GM18498 (cell line): ENCODE results near the gene CCDC175.

Experiments
- ATAC-seq: cut with Tn5 transposase; IDR thresholded peaks from one replicate; pipeline ENCODE4 v1.9.1; 2021; ENCODE audit warnings: mild to moderate bottlenecking, moderate library complexity; ENCODE audit not compliant: unreplicated experiment

The CCDC175 gene

GRCh38 chr14:59483363-59483762, 93.2 kb downstream of the CCDC175 start:
- no peak for ATAC-seq

GRCh38 chr14:59482541-59483331, 93.9 kb downstream of the CCDC175 start:
- ATAC-seq = no peak

DNA sequence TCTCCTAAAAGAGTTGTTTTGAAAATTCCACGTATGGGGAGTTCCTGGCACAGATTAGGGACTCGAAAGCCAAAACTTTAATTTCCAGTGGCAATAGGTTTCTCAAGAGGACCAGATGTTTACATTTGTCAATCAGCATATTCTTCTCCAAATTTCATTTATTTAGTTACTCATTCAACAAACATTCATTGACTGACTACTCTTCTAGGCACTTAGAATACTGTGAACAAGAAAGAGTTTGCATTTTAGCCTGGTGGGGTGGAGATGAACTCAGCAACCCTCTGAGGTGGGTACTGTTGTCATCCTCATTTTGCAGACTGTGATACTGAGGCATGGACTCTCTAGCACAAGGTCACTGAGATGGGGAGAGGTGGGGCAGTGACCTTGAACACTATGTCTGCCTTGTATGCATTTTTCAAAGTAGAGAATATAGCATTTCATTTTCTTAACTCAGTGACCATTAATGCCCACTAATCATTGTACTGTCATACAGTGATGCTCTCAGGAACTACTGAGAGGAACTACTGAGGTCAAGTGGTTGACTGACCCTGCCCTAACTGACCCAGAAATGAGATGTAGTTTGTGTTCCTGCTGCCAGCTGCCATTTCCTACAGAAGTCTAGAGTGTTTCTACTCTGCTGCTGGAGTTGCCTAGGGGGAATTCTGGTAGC, 94.6 kb downstream of the CCDC175 start:
- ATAC-seq = no peak

- ATAC-seq = no peak
These were observed 95.2 kb downstream of the CCDC175 start for GRCh38 chr14:59481407-59481806.

DNA sequence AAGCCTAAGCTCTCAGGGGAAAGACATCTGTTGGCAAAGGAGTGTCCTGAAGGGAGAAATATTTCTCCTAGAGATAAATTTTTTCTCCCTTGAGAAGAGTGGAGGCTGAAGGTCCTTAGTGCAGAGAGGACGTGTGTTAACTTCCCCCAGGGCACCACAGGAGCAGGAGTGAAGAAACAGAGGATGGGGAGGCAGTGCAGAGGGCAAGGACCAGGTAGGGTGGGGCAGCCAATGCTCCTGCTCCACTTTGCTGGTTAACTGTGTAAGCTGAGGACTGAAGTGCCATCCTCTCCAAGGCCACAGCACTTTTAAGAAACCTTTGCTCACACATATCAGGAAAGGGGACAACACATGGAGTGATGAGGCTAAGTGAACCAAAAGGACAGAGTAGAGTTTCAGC, 96.4 kb downstream of the CCDC175 start:
- no peak for ATAC-seq

DNA sequence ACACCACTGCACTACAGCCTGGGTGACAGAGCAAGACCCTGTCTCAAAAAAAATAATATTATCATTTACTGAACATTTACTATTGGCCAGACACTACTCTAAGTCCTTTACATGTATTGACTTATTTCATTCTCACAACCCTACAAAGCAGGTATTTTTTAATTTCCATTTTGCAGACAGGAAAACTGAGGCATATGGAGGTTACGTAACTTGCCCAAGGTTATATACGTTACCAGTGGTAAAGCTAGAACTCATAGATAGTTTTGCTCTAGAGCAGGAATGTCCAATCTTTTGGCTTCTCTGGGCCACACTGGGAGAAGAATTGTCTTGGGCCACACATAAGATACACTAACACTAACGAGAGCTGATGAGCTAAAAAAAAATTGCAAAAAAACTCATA, 98.1 kb downstream of the CCDC175 start:
- no peak for ATAC-seq

- no peak for ATAC-seq
These were observed 100.9 kb downstream of the CCDC175 start for GRCh38 chr14:59475709-59476108.

DNA sequence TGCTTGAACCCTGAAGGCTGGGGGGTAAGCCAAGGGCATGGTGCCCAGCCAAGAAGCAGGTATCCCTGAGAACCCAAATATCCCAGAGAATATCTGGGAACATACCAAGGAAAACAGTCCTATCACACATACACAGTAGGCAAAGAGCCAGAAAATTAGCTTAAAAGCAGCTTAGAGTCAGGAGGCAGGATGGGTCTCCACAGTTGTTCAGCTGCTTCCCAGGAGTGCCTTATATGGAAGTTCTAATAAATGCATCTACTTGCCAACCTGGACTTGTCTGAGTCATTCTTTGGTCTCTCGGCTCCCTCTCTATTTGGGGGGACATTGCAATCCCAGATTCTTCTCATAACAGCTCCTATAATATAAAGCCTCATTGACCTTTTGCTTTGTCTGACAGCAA, 102.4 kb downstream of the CCDC175 start:
- no peak for ATAC-seq

DNA sequence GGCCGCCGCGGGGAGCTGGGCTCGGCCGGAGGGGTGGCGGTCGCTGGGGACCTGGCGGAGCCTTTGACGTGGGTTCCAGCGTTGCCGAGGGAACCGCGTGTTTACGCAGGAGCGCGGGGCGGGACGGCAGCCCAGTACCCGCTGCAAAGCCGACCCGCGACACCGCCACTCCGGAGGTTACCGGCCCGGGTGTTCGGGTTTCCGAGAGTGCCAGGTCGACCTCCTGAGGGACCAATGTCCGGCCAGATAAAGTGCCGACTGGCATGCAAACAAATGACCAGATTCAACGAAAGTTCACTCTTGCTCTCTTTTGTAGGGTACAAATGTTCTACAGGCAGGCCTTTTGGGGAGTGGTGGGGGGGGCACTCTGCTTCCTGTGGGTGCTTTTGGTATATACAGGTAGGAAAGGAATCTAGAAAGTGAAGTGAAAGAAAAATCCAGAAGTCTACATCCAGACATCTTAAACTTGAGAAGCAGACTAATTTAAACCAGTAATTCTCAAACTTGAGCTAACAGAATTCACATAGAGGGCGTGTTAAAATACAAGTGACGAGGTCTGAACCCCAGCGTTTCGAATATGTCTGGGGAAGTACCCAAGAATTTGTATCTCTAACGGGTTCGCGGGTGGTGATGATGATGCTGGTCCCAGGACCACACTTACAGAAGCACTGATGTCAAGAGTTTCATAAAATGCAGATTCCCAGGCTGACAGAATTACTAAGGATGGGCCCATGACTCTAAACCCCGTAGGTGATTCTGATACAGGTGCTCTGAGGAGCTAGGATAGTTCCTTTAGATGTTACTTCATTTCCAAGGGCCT, 111.1 kb downstream of the CCDC175 start, which contains the start of gene GPR135:
TSS of gene GPR135 (minus strand) at position 65 of the 820 bp plus-strand sequence. CDS start 154 bp downstream, outside the sequence.
- ATAC-seq = peak; percentile 31

DNA sequence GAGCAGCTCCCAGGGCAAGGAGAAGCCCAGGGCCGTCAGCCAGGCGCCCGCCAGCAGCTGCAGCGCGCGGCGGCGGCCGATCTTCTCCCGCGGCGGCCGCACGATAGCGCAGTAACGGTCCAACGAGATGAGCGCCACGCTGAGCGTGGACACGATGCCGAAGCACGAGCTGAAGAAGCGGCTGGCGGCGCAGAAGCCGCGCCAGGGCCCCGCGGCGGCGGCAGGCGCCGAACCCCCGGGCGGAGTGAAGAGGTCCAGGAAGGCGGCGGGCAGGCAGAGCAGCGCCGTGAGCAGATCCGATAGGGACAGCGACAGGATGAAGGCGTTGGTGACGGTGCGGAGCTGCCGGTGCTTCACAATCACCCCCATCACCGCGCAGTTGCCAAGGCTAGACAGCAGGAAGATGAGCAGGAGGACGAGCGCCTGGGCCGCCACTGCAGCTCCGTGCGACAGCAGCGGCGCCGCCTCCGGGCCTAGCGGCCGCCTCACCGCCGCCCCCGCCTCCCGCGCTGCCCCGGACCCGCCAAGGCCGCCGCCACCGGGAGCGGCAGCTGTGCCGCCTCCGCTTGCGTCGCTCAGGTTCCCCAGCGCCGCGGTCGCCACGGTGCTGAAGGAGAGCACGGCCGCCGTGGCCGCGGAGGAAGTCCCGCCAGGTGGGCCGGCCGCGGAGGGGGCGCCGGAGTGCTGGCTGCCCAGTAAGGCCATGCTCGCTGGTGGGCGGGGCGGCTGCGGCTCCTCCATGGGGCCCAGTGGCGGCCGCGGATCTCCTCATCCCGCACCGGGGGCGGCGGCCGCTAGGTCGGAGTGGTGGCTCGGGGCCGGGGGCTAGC, 111.9 kb downstream of the CCDC175 start:
- peak; percentile 71 for ATAC-seq

- ATAC-seq = peak; percentile 24
These were observed 112.7 kb downstream of the CCDC175 start for GRCh38 chr14:59463787-59464485.

DNA sequence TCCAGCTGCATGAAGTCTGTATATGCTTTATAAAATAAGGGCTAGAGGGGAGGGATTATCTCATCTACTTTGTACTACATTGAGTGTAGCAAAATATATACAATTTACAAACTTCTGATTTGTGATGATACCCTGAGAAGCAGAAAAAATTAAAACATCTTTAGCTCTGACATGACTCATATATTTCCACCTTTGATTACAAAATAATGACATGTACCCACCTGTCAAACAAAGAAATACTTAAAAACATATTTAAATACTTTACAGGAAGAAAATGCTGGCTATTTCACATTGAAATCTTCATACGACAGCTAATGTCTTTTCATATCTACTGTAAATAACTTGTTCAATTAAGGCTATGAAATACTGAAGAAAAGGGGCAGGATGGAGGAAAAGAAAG, 114.7 kb downstream of the CCDC175 start:
- ATAC-seq = no peak

DNA sequence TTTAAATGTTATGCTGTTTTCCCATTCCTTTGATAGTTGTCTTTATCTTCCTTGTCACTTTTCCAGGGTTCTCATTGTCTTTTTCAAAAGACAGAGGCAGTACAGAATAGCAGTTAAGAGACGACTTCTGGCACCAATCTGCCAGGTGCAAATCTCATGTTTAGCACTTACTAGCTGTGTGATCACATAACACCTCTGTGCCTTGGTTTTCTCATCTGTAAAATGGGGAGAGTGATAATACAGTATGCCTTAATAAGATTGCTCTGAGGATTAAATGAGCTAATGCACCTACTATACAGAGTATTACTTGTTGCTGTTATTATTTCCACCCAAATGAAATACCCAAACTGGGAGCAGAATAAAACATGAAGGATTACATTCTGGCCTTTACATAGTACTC, 116.2 kb downstream of the CCDC175 start:
- no peak for ATAC-seq

GRCh38 chr14:59458486-59458885, 118.1 kb downstream of the CCDC175 start:
- ATAC-seq = no peak

DNA sequence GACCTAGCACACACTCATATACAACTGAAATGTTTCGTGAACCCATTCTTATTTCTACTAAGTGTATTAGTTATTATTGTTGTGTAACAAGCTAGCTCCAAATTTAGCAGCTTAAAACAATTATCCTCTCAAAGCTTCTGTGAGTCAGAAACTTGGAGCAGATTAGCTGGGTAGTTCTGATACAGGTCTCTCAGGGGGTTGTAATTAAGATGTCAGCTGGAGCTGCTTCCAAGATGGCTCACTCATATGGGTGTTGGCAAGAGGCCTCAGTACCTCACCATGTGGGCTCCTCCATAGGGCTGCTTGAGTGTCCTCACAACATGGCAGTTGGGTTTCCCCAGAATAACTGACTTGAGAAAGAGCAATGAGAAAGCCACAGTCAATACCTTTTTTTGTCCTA, 121.2 kb downstream of the CCDC175 start:
- no peak for ATAC-seq
